ENCODE measurements around the gene PHF24. TPM values are rescaled to one million over a fixed set of nuclear protein-coding genes. Genes with fewer than 3 reads are reported as not detected.
"Not testable (repeated sequence)": the region's sequence is repeated elsewhere in the genome, so short reads cannot be mapped to it uniquely, and the experiment has no call there.

The PHF24 gene
- total and polyA plus RNA-seq, 2 experiments from 2014 or later, result 0.11 to 0.67 TPM

GRCh38 chr9:35001285-35001677, 43.2 kb downstream of the PHF24 start:
- no peak overlapping the region for H2AFZ ChIP-seq
- H3K4me3 ChIP-seq, result no peak overlapping the region
- H3K79me2 ChIP-seq, result no peaks in the 10 kb centered on the region
- H3K9me2 ChIP-seq (replicated peaks; ENCODE audit: insufficient read depth), result no peaks in the 10 kb centered on the region
- no peaks in the 10 kb centered on the region for H3K9me3 ChIP-seq (ENCODE audit: low read depth)
- no peak overlapping the region for H3K27ac ChIP-seq
- WGBS (ENCODE audit: low lambda C conversion rate, missing lambda C conversion rate), result 56% methylated on average over 2 of the region's 2 CpGs
- TF ChIP-seq CTCF (IDR thresholded peaks at IDR 0.05; ENCODE audit: poor library complexity) (no peak), EZH2 (IDR thresholded peaks at IDR 0.05; ENCODE audit: borderline replicate concordance) (no peak), EZH2phosphoT487 (IDR thresholded peaks at IDR 0.05; ENCODE audit: low read depth, severe bottlenecking, unreplicated experiment) (no peak)
- DNase-seq (ENCODE audit: low spot score), result no peak
- H4K20me1 ChIP-seq (ENCODE audit: insufficient read depth, poor library complexity, severe bottlenecking), result no peaks in the 10 kb centered on the region
- H3K4me2 ChIP-seq, result no peak overlapping the region
- H3K27me3 ChIP-seq, result no peaks in the 10 kb centered on the region
- no peaks in the 10 kb centered on the region for H3K36me3 ChIP-seq (replicated peaks; ENCODE audit: insufficient read depth, low read depth)
- peaks cover 12% of the 10 kb centered on the region for H3K4me1 ChIP-seq (ENCODE audit: insufficient read depth)

- WGBS (ENCODE audit: low lambda C conversion rate, missing lambda C conversion rate), result 92% methylated on average over 2 of the region's 2 CpGs
- Histone ChIP-seq H3K27ac (no peak overlapping the region), H3K36me3 (replicated peaks; ENCODE audit: insufficient read depth, low read depth) (no peaks in the 10 kb centered on the region), H4K20me1 (ENCODE audit: insufficient read depth, poor library complexity, severe bottlenecking) (no peaks in the 10 kb centered on the region), H2AFZ (no peak overlapping the region), H3K9me2 (replicated peaks; ENCODE audit: insufficient read depth) (no peaks in the 10 kb centered on the region), H3K4me2 (no peak overlapping the region), H3K9me3 (ENCODE audit: low read depth) (no peaks in the 10 kb centered on the region), H3K27me3 (no peaks in the 10 kb centered on the region), H3K4me1 (ENCODE audit: insufficient read depth) (peaks cover 10% of the 10 kb centered on the region), H3K4me3 (no peak overlapping the region), H3K79me2 (no peaks in the 10 kb centered on the region)
- no peak for DNase-seq (ENCODE audit: low spot score)
- TF ChIP-seq EZH2 (IDR thresholded peaks at IDR 0.05; ENCODE audit: borderline replicate concordance) (no peak), CTCF (IDR thresholded peaks at IDR 0.05; ENCODE audit: poor library complexity) (no peak), EZH2phosphoT487 (IDR thresholded peaks at IDR 0.05; ENCODE audit: low read depth, severe bottlenecking, unreplicated experiment) (no peak)
These were observed 43.9 kb downstream of the PHF24 start for GRCh38 chr9:35001803-35002502.

GRCh38 chr9:35002623-35003022, 44.5 kb downstream of the PHF24 start:
- no peak for TF ChIP-seq EZH2 (IDR thresholded peaks at IDR 0.05; ENCODE audit: borderline replicate concordance)
- no peak for TF ChIP-seq CTCF (IDR thresholded peaks at IDR 0.05; ENCODE audit: poor library complexity)
- TF ChIP-seq EZH2phosphoT487 (IDR thresholded peaks at IDR 0.05; ENCODE audit: low read depth, severe bottlenecking, unreplicated experiment), result no peak
- Histone ChIP-seq H4K20me1 (ENCODE audit: insufficient read depth, poor library complexity, severe bottlenecking) (no peaks in the 10 kb centered on the region), H3K79me2 (no peaks in the 10 kb centered on the region), H3K36me3 (replicated peaks; ENCODE audit: insufficient read depth, low read depth) (no peaks in the 10 kb centered on the region), H3K9me2 (replicated peaks; ENCODE audit: insufficient read depth) (no peaks in the 10 kb centered on the region), H3K27ac (no peak overlapping the region), H3K4me2 (no peak overlapping the region), H3K27me3 (no peaks in the 10 kb centered on the region), H2AFZ (no peak overlapping the region), H3K4me1 (ENCODE audit: insufficient read depth) (peaks cover 4% of the 10 kb centered on the region), H3K4me3 (no peak overlapping the region), H3K9me3 (ENCODE audit: low read depth) (no peaks in the 10 kb centered on the region)
- no peak for DNase-seq (ENCODE audit: low spot score)

- H3K4me1 ChIP-seq (ENCODE audit: insufficient read depth); H3K9me3 ChIP-seq (ENCODE audit: low read depth); DNase-seq (ENCODE audit: low spot score); H3K36me3 ChIP-seq (replicated peaks; ENCODE audit: insufficient read depth, low read depth); H3K4me2 ChIP-seq; H3K27me3 ChIP-seq; H3K79me2 ChIP-seq; H3K4me3 ChIP-seq; H3K27ac ChIP-seq; H4K20me1 ChIP-seq (ENCODE audit: insufficient read depth, poor library complexity, severe bottlenecking); H3K9me2 ChIP-seq (replicated peaks; ENCODE audit: insufficient read depth); H2AFZ ChIP-seq: not testable (repeated sequence)
- WGBS (ENCODE audit: low lambda C conversion rate, missing lambda C conversion rate), result 92% methylated on average over 13 of the region's 14 CpGs
These were observed 46.2 kb downstream of the PHF24 start for GRCh38 chr9:35004299-35004698.
